ENCODE data around the gene STRN.

- TF ChIP-seq GABPA (tag; conservative IDR thresholded peaks at IDR 0.05; ENCODE audit: low read depth) (no peak), BRF2 (IDR thresholded peaks at IDR 0.05; ENCODE audit: borderline replicate concordance, insufficient read depth, insufficient read length) (no peak)
Measured at GRCh38 chr2:36902385-36903120, 63.8 kb downstream of the STRN start.

Measured in K562 (cell line).